Epithelial cell of esophagus (primary cell): Measurements from ENCODE around the gene CCKAR.

Experiments used
- DNase-seq: peaks from one replicate; pipeline ENCODE4 v3.0.0; 2010; ENCODE audit warnings: low read depth
- H3K4me3 ChIP-seq: 2 replicates; pipeline ENCODE4 v1.5.1; 2011; ENCODE audit warnings: mild to moderate bottlenecking, low read length, control low read depth
- CTCF ChIP-seq: IDR thresholded peaks from 2 replicates; pipeline ENCODE4 v1.5.1; 2011; ENCODE audit warnings: low read depth, mild to moderate bottlenecking, low read length, control low read depth, inconsistent platforms; ENCODE audit not compliant: insufficient read depth; ENCODE audit errors: missing control alignments

The CCKAR gene

GRCh38 chr4:26478330-26478729, 12.0 kb downstream of the CCKAR start:
- TF ChIP-seq CTCF = no peak
- H3K4me3 ChIP-seq = no peak overlapping the region
- no peak for DNase-seq

DNA sequence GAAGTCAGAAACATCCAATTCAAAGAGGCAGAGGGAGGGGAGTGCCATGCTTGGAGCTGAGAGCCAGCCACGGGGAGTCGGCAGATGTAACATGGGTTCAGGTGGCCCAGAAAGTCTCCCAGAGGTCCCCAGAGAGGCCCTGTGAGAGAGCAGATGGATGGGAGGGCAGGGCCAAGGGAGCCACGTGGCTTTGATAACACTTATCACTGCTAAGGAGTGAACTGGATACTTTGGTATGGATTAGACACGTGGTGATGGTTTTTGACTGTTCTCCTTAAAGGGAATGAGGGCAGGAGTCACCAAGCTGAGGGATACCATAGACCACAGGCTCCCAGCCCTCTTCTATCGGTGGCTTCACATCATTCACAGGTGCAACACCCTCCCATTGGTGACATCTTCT, 13.7 kb downstream of the CCKAR start:
- TF ChIP-seq CTCF = no peak
- DNase-seq = no peak
- H3K4me3 ChIP-seq = no peak overlapping the region

DNA sequence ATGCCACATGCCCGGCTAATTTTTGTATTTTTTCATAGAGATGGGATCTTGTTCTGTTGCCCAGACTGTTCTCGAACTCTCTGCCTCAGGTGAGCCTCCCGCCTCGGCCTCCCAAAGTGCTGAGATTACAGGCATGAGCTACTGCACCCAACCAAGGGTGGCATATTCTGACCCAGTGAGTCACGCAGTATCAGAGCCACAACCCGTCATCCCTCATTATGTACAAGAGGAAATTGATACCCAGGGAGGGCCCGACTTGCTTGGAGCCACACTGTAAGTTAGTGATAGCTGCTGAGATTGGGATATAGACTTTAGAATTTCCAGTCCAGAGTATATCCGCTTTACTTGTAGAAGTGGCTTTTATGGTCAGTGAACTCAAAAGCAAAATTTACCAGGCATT, 14.6 kb downstream of the CCKAR start:
- DNase-seq = no peak
- H3K4me3 ChIP-seq = no peak overlapping the region
- TF ChIP-seq CTCF = no peak

DNA sequence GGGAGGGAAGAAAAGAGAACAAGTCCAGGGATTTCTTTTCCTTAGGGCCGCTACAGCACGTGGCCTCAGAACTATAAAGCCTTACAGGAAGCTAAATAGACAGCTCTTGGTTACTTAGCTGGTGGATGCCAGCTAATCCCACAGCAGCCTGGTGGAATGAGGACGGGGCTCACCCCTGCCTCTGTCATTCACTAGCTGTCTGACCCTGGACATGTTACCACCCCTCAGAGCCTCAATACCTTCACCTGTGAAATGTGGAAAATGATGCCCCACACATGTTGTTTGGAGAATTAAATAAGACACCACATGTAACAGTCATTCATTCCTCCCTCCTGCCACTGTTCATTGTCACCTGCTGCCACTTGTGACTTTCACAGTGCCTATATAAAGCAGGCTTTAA, 15.7 kb downstream of the CCKAR start:
- TF ChIP-seq CTCF = no peak
- no peak overlapping the region for H3K4me3 ChIP-seq
- no peak for DNase-seq

DNA sequence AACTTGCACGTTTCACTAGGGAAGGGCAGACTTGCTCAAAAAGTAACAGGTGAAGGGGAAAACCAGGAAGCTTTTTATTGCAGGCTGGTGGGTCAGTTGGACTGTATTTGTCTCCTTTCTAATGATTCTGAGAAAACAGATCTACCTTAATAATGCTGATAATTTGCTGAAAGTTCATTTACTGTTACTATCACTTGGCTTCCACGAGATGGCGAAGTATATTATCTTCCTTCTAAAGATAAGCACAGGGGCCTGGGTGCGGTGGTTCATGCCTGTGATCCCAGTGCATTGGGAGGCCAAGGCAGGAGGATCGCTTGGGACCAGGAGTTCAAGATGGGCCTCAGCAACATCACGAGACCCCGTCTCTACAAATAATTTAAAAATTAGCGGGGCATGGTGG, 16.4 kb downstream of the CCKAR start:
- TF ChIP-seq CTCF = no peak
- no peak for DNase-seq
- no peak overlapping the region for H3K4me3 ChIP-seq

- DNase-seq = no peak
- H3K4me3 ChIP-seq = no peak overlapping the region
- TF ChIP-seq CTCF = no peak
These were observed 18.4 kb downstream of the CCKAR start for GRCh38 chr4:26471890-26472289.

- DNase-seq = no peak
- TF ChIP-seq CTCF = no peak
- H3K4me3 ChIP-seq = no peak overlapping the region
These were observed 21.3 kb downstream of the CCKAR start for GRCh38 chr4:26468977-26469376.
